RWPE1 (cell line): ENCODE results near the gene MAGI3.

Source experiments
- CTCF ChIA-PET: fragments of 350-600 bp; sonication (Branson Sonifier 250); formaldehyde crosslinking; extraction: SDS; loops from one replicate; lab custom pipeline; 2021; lab: Yijun Ruan, JAX
- POLR2A ChIA-PET: fragments of 400-600 bp; formaldehyde crosslinking; extraction: SDS; loops from one replicate; lab custom pipeline; 2020; ENCODE audit warnings: antibody characterized with exemption; ENCODE audit not compliant: low non-redundant PET; lab: Yijun Ruan, JAX
- DNase-seq: peaks from one replicate; pipeline ENCODE4 v3.0.0; 2012; ENCODE audit warnings: low spot score
- H3K27ac ChIP-seq: fragments of 450-650 bp; 2 replicates; pipeline ENCODE4 v1.5.1; 2017
- TF ChIP-seq, protein P1 (sequence below): fragments of 450-650 bp; conservative IDR thresholded peaks from 2 replicates; pipeline ENCODE4 v1.5.1; 2017; ENCODE audit warnings: low read depth, mild to moderate bottlenecking

Gene MAGI3

DNA sequence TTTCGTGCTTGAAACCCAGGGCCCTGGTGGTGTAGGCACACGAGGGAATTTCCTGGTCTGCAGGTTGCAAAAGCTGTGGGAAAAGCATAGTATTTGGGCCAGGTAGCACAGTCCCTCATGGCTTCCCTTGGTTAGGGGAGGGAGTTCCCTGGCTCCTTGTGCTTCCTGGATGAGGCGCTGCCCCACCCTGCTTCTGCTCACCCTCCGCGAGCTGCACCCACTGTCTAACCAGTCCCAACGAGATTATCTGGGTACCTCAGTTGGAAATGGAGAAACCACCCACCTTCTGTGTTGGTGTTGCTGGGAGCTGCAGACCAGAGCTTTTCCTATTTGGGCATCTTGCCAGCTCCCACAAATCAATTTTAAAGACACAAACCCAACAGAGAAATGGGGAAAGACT lies 186.0 kb downstream of the MAGI3 start:
- ChIA-PET CTCF (interaction anchor here (0.7 kb wide), 1 partner anchor 307 kb away, joined by 4 read pairs; no protein-coding TSS in a partner anchor), POLR2A (no interaction called here)
- TF ChIP-seq, protein P1, sequence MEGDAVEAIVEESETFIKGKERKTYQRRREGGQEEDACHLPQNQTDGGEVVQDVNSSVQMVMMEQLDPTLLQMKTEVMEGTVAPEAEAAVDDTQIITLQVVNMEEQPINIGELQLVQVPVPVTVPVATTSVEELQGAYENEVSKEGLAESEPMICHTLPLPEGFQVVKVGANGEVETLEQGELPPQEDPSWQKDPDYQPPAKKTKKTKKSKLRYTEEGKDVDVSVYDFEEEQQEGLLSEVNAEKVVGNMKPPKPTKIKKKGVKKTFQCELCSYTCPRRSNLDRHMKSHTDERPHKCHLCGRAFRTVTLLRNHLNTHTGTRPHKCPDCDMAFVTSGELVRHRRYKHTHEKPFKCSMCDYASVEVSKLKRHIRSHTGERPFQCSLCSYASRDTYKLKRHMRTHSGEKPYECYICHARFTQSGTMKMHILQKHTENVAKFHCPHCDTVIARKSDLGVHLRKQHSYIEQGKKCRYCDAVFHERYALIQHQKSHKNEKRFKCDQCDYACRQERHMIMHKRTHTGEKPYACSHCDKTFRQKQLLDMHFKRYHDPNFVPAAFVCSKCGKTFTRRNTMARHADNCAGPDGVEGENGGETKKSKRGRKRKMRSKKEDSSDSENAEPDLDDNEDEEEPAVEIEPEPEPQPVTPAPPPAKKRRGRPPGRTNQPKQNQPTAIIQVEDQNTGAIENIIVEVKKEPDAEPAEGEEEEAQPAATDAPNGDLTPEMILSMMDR = no peak
- no peak overlapping the region for H3K27ac ChIP-seq
- no peak for DNase-seq

DNA sequence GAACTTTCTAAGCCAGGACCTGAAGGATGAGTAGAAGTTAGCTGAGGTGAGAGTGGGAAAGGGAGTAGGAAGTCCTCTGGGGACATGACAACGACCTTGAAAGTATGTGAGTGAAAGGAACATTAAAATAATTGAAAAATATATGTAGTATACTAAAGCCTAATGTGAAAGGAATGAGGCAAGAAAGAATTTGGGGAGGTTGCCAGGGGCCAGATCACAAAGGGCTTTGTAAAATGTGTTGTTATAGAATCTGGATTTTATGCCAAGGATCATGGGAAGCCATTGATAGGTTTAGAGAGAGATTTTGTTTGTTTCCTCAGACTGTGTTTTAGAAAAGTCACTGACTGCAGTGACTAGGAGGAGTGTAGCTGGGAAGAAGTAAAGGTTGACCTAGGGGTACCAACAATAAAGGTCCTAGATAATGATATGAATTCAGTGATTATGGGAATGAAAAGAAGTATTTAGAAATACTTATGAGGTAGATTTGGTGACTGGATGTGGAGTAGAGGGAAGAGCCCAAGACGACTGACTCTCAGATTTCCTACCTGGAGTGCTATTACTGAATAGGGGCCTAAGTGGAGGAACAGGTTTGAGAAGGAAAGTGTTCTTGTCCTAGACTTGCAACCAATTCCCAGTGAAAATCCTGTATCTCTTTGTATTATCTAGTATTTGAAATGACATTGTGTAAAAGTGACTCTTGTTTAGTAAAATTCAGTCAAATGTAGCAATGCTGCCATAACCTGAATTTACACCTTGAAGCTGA lies 189.1 kb downstream of the MAGI3 start:
- no peak for DNase-seq
- CTCF ChIA-PET = interaction anchor here (0.6 kb wide), 1 partner anchor 47 kb away, joined by 3 read pairs; no protein-coding TSS in a partner anchor
- POLR2A ChIA-PET = no interaction called here
- TF ChIP-seq, protein P1 = no peak
- no peak overlapping the region for H3K27ac ChIP-seq

DNA sequence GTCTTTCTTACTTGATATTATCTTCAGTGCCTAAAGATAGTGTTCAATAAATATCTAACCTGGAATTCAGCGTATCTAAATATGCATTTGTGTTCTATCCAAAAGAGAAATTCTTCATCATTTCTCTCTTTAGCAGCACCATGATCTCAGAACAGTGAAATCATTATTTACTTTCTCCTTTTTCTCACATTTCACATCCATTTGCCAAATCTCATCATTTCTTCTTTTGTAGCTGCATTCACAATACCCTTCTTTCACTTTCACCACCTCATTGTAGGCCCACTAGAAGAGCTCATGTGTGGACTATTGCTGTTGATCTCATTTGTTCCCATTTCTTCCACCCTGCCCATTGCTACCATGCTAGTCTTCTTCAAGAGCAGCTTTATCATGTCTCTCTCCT lies 191.0 kb downstream of the MAGI3 start:
- POLR2A ChIA-PET = no interaction called here
- no peak for DNase-seq
- no peak overlapping the region for H3K27ac ChIP-seq
- CTCF ChIA-PET = no interaction called here
- TF ChIP-seq, protein P1 = no peak

DNA sequence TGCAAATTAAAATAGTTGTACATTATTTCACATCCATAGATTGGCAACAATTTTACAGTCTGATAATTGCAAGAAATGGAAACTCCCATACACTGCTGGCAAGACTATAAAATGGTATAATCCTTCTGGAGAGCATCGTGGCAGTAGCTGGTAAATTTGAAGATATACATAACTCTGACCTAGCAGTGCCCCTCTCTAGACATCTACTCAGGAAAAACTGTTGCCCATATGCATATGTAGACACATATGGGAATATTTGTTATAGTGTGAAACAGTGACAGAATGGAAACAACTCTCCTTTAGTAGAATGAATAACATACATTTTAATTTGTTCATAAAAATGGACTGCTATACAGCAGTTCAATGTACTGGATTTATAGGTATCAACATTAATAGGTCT lies 191.8 kb downstream of the MAGI3 start:
- H3K27ac ChIP-seq = no peak overlapping the region
- TF ChIP-seq, protein P1 = no peak
- CTCF ChIA-PET = no interaction called here
- POLR2A ChIA-PET = no interaction called here
- DNase-seq = no peak

DNA sequence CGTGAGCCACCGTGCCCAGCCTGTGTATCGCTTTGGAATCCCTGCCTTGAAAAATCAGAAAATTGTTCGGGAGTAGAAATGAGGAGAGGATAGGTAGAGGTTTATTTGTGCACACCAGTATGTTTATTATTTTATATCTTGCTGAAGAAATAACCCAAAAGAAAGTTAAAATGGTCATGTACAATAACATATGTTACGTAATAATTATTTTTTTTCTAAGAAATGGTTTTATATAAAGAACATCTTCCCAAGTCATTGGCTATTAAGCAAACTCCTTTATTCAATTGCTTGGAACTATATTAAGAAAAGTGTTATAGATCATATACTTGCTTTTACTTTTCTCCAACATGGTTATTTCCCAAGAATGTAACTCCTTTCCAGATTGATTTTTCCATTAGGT lies 197.2 kb downstream of the MAGI3 start:
- no peak for DNase-seq
- CTCF ChIA-PET = no interaction called here
- POLR2A ChIA-PET = no interaction called here
- H3K27ac ChIP-seq = no peak overlapping the region
- TF ChIP-seq, protein P1 = no peak

DNA sequence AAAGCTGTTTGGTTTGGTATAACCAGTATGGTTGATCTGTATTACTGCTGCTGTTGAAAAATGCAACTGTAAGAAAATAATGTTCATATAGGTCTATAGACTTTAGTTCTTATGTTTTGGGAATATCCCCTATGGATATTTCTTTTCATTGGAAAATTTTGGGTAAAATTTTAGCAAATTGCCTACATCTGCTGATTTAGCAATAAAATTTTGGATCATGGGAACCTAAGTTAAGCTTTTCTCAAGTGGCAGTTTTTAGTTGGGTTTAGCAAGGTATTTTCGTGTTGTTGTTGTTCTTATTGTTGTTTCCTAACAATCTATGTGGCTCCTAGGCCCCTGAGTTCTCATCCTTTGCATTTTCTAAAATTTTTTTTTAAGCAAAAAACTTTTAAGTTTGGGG lies 201.9 kb downstream of the MAGI3 start:
- POLR2A ChIA-PET = no interaction called here
- H3K27ac ChIP-seq = no peak overlapping the region
- CTCF ChIA-PET = interaction anchor here (0.6 to 0.7 kb wide), 2 partner anchors 139 to 177 kb away, joined by 4 to 5 read pairs; no protein-coding TSS in a partner anchor
- DNase-seq = no peak
- TF ChIP-seq, protein P1 = no peak
